UCSD-AML1 (cell line): ENCODE results near the gene USP48.
"Not testable (repeated sequence)": the region's sequence is repeated elsewhere in the genome, so short reads cannot be mapped to it uniquely, and the experiment has no call there.

Experiments
- DNase-seq: peaks from one replicate; lab custom pipeline; 2025; ENCODE audit not compliant: unreplicated experiment; lab: John Stamatoyannopoulos, UW

Gene USP48

GRCh38 chr1:21638531-21639341 lies 144.2 kb downstream of the USP48 start:
- no peak for DNase-seq

GRCh38 chr1:21637514-21637913 lies 145.4 kb downstream of the USP48 start:
- DNase-seq = no peak

DNA sequence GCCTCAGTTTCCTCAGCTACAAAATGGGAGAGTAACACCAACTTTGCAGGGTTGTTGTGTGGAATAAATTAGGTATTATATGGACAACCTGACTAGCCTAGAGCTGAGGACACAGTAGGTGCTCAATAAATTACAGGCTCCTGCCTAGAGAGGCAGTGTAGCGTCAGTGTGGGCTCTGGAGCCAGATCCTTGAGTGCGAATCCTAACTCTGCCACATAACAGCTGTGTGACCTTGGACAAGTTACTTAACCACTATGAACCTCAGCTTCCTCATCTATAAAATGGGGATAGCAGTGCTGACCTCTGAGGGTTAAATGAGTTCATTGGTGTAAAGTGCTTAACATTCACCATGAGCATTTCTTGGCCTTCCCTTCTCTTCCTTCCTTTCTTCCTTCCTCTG lies 146.9 kb downstream of the USP48 start:
- no peak for DNase-seq

- no peak for DNase-seq
These were observed 148.0 kb downstream of the USP48 start for GRCh38 chr1:21634806-21635535.

DNA sequence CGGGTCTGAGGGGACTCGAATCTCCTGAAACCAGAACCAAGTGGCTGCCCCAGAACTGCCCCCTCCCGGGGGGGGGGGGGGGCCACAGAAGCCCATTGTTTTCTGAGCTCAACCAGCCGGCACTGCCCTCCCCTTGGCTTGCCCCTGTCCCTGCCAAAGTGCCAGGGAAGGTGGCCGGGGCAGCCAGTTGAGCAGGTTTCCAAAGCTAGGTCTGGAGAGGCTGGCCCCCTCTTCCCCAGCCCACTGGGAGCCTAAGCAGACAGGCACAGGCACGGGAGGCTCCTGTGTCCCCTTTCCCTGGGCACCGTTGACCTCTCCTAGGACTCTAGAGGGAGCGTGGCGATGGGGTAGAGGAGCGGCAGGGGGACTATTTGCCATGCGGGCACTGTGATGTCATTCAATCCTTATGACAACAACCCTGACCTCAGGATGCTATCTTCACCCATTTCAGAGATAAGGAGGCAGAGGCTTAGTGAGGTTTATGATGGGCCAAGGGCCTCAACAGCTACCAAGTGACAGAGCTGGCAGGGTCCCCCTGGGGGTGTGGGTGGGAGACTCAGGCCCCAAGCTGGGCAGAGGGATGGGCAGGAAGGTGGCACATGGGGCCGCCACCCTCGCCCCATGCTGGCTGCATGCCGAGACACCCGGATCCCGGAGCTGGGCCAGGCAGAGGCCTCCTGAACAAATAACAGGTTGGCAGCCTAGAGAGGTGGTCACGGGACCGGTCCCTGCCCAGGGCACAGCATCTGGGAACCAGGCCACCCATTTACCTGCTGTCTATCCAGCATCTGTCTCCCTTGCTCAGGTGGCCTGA lies 148.8 kb downstream of the USP48 start:
- no peak for DNase-seq

DNA sequence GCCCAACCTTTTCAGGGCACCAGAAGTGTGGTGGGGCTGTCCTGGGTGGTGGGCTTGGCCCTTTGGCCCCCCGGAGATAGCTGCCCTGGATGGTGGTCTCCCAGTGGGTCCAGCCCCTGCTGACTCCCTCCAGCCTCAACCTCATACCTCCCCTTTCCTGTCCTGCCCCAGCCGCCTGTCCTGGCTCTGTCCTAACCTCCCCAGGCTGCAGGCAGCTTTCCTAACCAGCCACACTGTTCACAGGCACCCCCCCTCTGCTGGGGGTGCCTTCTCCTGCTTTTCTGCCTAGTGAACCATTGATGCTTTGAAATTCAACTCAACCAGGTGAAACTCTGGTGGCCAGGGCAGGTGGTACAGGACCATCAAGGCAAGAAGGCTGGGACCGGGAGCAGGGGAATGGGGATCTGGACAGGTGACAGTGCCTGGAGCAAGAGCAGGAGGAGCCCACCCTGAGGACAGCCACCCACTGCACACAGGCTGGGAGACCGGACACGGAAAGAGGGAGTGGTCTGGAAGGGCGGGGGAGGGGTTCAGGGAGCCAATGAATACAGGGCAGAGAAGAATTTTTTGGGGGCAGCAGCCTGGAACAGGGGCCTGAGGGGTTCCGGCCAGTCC lies 149.7 kb downstream of the USP48 start:
- DNase-seq = no peak

- DNase-seq = no peak
These were observed 150.7 kb downstream of the USP48 start for GRCh38 chr1:21631944-21632887.

DNA sequence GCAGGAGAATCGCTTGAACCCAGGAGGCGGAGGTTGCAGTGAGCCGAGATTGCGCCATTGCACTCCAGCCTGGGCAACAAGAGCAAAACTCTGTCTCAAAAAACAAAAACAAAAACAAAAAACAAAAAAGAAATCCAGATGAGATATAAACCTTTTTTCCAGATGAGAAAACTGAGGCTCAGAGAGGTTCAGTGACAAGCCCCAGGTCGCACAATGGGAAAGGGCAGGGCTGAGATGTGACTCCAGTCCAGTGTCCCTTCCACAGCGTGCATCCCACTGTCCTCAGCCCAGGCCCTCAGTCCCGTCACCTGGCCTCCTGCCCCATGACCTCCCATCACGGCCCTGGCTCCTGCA lies 151.4 kb downstream of the USP48 start:
- not testable (repeated sequence) for DNase-seq

GRCh38 chr1:21630571-21631343 lies 152.2 kb downstream of the USP48 start:
- DNase-seq = no peak

- no peak for DNase-seq
These were observed 153.0 kb downstream of the USP48 start for GRCh38 chr1:21629971-21630370.

DNA sequence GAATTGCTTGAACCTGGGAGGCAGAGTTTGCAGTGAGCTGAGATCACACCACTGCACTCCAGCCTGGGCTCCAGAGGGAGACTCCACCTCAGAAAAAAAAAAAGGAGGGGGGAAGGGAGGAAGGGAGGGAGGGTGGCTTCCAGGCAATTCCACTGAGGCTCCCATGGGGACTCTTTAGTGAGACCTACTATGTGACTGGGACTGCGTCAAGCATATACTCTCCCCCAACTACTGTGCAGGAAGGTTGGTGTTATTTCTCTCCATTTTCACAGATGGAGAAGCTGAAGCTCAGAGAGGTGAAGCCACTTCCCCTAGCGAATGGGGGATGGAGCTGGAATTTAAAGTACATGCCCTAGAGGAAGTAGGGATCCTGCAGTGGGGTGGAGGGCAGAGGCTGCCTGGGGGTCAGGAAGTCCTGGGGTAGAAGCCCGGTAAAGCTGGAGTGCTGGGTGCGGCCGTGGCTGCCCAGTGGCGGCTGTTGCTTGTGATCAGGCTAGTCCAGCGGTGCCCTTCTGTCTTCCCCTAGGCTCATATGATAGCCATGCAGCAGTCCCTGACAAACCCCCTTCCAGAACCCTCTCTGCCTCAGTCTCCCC lies 154.1 kb downstream of the USP48 start:
- DNase-seq = peak; percentile 38
